GM19397 (cell line): ENCODE data around the gene ABCA1.
"Not testable (repeated sequence)": the region's sequence is repeated elsewhere in the genome, so short reads cannot be mapped to it uniquely, and the experiment has no call there.

ENCODE experiments used
- ATAC-seq: cut with Tn5 transposase; IDR thresholded peaks from one replicate; pipeline ENCODE4 v1.9.1; 2021; ENCODE audit warnings: mild to moderate bottlenecking, moderate library complexity; ENCODE audit not compliant: unreplicated experiment

ABCA1 gene

GRCh38 chr9:104927912-104928740 is at the start of gene ABCA1:
Gene ABCA1 (minus strand): TSS chr9:104928155. CDS start chr9:104903679, 24,476 bp downstream.
- ATAC-seq = peak; percentile 43

DNA sequence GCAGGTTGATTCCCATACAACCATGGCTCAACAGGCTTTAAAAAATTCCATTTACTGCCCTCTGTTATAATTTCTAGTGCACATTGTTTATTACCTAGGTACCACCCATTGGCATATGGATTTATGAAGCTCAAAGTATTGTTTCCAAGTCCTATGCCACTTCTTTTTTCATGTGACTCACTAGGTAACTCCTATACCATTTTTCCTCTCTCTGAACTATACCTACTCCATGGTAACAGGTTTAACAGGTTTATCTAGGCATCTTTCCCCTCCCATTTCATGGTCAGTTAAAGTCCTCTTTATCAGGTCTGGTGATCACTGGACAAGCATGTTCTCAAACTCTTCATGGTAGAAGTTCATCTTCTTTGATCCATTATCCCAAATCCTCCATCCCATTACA is 49.6 kb upstream of the ABCA1 start:
- no peak for ATAC-seq

- ATAC-seq = no peak
Measured at GRCh38 chr9:104977168-104977567, 49.2 kb upstream of the ABCA1 start.

GRCh38 chr9:104975966-104976595 is 48.1 kb upstream of the ABCA1 start:
- ATAC-seq = not testable (repeated sequence)

- ATAC-seq = no peak
Measured at GRCh38 chr9:104974053-104974962, 46.4 kb upstream of the ABCA1 start.

GRCh38 chr9:104972242-104972866 is 44.4 kb upstream of the ABCA1 start:
- ATAC-seq = no peak

DNA sequence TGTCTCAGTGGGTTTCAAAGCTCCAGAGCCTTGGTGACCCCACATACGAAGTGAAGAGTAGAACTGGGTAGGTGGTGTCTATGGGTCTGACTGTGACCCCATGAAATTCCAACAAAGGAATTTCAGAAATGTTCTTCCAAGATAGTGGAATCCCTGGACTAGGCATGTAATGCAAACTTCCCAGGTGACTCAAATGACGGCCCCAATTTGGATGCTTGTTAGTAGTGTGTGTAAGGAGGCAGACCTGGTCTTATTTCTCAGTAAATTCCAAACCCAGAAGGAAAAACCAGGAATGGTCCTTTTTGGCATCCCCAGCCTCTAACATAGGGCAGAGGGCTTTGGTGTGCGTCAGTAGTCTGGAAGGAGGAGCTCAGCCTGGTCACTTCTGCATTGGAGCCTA is 43.6 kb upstream of the ABCA1 start:
- ATAC-seq = no peak

GRCh38 chr9:104970271-104970987 is 42.5 kb upstream of the ABCA1 start:
- no peak for ATAC-seq

GRCh38 chr9:104969116-104969515 is 41.2 kb upstream of the ABCA1 start:
- no peak for ATAC-seq

DNA sequence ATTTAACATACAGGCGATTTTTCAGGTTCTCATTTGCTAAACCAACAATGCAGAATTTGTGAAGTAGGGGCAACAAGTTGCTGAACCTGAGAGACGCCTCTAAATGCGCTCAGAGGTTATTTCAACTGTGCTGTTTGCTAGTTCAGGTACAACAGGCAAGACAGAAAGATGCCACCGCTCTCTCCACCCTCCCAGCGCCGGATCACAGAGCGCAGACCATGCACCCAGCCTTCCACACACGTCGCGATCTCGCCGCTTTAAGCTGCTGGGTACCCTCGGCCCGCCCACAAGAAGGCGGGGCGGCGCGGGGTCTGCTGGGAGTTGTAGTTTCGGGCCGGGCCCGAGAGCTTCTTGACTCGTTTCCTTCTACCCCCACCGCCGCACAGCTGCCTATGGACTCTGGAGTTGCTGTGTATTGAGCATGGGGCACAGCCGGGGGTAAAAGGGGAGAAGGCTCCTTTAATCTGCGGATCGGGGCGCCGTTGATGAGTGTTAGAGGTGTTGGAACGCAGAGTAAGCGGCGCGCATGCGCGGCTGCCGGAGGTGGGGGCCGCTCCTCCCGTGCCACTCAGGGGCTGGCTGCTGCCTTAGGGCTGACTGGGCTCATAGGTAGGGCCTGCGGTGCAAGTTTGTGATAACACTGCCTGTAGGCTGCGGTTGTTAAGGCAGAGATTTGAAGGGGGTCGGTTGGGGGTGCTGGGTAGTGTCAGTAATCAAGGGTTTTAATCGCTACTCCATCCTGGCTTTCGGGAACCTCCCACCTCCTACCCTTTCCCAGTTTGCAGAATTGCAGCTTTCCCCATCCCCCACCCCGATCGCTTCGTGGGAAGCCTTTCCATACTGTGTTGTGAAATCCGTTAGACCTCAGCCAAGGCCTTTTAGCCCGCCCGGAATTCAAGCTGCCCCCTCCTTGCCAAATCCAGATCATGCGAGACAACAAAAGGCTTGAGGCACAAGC is 40.3 kb upstream of the ABCA1 start:
- peak; percentile 99 for ATAC-seq

DNA sequence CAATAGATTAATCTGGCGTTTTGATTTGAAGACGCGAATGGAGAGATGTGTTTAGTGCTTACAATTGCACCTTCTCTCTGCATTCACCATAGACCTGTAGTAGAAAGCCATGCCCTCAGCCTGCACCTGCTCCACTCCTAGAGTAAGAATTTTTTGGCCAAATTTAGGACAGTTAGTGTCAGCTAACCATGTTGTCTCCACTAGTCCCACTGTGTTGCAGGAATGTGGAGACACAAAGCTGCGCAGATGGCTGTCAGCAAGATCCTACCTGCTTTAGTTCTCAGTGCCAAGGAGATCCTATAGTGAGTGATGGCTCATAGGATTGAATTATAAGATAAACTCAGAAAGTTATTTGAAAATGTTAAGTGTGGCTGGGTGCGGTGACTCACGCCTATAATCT is 35.1 kb upstream of the ABCA1 start:
- ATAC-seq = no peak

DNA sequence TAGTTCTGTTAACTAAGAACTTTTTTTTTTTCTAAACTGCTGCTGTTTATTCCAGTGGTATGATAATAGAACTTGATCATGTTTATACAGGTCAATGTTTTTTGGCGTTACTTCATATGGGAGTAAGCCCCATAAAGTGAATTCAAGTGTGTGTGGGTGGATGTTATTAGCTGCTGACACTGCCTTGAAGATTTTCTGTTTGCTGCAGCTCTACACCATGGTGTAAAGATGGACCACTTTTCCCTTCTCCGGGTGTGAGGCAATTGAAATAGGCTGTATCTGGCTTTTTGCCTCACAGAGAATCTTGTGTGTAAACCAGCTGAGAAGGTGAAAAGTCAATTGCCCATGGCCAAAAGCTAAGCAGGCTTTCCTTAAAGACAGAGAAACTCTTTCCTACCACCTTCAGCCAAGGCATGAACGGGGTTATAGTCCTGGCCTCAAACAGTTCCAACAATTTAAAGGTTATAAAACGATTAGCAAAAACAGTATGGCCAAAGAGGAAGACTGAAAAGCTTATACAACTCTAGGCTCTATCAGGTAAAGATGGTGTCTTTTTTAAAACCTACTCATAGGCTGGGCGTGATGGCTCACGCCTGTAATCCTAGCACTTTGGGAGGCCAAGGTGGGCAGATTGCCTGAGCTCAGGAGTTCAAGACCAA is 33.9 kb upstream of the ABCA1 start:
- ATAC-seq = no peak

GRCh38 chr9:104961238-104961637 is 33.3 kb upstream of the ABCA1 start:
- no peak for ATAC-seq

GRCh38 chr9:104960662-104961061 is 32.7 kb upstream of the ABCA1 start:
- no peak for ATAC-seq

- no peak for ATAC-seq
Measured at GRCh38 chr9:104958751-104959150, 30.8 kb upstream of the ABCA1 start.

- not testable (repeated sequence) for ATAC-seq
Measured at GRCh38 chr9:104958006-104958405, 30.1 kb upstream of the ABCA1 start.

DNA sequence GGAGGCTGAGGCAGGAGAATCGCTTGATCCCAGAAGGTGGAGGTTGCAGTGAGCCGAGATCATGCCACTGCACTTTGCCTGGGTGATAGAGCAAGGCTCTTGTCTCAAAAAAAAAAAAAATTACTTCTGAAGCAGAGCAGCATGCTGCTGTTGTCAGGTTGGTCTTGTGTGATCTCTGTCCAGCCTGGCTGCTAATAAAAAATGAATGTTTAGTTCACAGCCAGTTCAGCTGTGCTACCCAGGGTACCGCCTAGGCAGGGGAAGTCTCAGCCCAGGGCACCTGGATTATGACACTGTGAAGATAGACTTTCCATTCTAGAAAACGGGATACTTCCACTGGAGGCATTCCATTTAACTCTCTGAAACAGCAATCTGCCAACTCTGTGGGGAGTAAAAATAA is 23.5 kb upstream of the ABCA1 start:
- ATAC-seq = no peak

DNA sequence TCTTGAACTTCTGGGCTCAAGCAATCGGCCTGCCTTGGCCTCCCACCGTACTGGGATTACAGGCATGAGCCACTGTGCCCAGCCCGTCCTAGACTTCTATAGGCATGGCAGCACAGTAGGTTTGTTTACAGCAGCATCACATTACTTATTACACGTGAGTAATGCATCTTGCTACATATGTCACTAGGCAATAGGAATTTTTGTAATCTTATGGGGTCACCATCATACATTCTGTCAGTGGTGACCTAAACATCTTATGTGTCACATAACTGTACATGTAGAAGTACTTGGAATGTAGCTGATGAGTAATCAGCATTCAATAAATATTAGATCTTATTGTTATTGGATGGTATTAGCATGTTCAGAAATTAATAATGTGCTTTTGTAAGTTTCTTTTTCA is 22.9 kb upstream of the ABCA1 start:
- ATAC-seq = no peak

GRCh38 chr9:104948277-104948676 is 20.3 kb upstream of the ABCA1 start:
- no peak for ATAC-seq
